Measurements from ENCODE around the gene PPP1R3F. TPM values are rescaled to one million over a fixed set of nuclear protein-coding genes. Genes with fewer than 3 reads are reported as not detected.
"Not testable (repeated sequence)": the region's sequence is repeated elsewhere in the genome, so short reads cannot be mapped to it uniquely, and the experiment has no call there.

The PPP1R3F gene
- total and polyA plus RNA-seq, 12 donors: 2.6 to 11.6 (median 6.1) TPM

DNA sequence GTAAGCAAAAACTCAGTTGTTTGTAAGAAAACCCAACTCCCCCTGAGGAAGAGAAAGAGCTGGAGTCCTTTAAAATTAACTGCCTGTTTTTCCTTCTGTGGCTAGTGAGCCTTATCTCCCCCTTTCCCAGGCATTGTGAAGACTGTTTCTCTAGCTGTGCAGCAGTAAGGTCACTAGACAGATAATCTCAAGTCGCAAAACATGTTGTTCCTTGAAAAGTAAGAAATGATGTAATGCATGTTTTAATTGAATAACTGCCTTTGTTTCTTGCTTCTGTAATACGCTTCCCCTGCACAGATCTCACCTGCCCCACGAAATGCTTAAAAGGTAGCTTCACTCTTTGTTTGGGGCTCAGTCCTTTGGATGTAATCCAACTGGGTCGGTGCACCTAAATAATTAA lies 46.5 kb downstream of the PPP1R3F start:
- no peak for TF ChIP-seq POLR2A (IDR thresholded peaks at IDR 0.05)
- TF ChIP-seq, protein P1, sequence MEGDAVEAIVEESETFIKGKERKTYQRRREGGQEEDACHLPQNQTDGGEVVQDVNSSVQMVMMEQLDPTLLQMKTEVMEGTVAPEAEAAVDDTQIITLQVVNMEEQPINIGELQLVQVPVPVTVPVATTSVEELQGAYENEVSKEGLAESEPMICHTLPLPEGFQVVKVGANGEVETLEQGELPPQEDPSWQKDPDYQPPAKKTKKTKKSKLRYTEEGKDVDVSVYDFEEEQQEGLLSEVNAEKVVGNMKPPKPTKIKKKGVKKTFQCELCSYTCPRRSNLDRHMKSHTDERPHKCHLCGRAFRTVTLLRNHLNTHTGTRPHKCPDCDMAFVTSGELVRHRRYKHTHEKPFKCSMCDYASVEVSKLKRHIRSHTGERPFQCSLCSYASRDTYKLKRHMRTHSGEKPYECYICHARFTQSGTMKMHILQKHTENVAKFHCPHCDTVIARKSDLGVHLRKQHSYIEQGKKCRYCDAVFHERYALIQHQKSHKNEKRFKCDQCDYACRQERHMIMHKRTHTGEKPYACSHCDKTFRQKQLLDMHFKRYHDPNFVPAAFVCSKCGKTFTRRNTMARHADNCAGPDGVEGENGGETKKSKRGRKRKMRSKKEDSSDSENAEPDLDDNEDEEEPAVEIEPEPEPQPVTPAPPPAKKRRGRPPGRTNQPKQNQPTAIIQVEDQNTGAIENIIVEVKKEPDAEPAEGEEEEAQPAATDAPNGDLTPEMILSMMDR (IDR thresholded peaks at IDR 0.05): no peak
- Histone ChIP-seq H3K27ac (no peak overlapping the region), H3K9me3 (replicated peaks in 1 of 3) (no peaks in the 10 kb centered on the region), H3K4me1 (replicated peaks in 1 of 2) (no peaks in the 10 kb centered on the region), H3K27me3 (peaks cover 6% of the 10 kb centered on the region), H3K4me3 (no peak overlapping the region), H3K36me3 (replicated peaks in 1 of 2) (no peaks in the 10 kb centered on the region)
- no peak for DNase-seq
- intact Hi-C loops (cut with DNase I): no loop called here
- WGBS, 4 donors: 47 to 59% (median 52%) methylated on average over 4 of the region's 4 CpGs

DNA sequence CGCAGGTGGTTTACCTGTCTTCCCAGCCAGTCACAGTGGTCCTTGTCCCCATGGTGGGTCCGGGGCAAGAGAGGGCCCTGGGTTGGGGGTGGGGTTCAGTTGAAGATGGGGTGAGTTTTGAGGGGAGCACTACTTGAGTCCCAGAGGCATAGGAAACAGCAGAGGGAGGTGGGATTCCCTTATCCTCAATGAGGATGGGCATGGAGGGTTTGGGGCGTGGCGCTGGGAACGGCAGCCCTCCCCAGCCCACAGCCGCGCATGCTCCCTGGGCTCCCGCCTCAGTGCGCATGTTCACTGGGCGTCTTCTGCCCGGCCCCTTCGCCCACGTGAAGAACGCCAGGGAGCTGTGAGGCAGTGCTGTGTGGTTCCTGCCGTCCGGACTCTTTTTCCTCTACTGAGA lies 52.1 kb downstream of the PPP1R3F start, which contains the start of gene GAGE12J:
TSS of gene GAGE12J (plus strand) at position 301 of the 400 bp plus-strand sequence. CDS start 1,157 bp downstream, outside the sequence.
- H3K36me3 ChIP-seq (replicated peaks in 1 of 2); intact Hi-C loops (cut with DNase I); H3K4me3 ChIP-seq; DNase-seq; H3K9me3 ChIP-seq (replicated peaks in 1 of 3); H3K27me3 ChIP-seq; H3K27ac ChIP-seq; H3K4me1 ChIP-seq (replicated peaks in 1 of 2): not testable (repeated sequence)
- WGBS, 4 donors: 100% methylated on average over 1 of the region's 16 CpGs; no CpG with 5 or more reads in 3 of the 4 donors

DNA sequence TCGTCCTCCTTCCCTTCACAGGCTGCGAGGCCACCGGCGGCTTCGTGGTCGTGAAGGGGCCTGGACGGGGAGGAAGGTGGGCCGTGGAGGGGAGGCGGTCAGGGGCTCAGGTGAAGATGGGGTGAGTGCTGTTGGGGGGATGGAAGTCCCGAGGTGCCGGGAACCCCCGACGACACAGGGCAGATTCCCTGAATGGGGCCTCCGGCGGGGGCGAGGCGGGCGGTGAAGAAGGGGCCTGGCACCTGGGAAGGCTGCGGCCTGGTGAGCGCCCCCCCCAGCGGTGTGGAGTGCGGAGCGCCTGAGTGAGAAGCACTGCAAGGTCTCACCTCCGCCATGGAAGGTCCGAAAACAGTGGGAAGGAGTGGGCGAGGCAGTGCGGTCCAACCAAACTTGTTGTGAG lies 52.7 kb downstream of the PPP1R3F start:
- H3K9me3 ChIP-seq (replicated peaks in 1 of 3); H3K36me3 ChIP-seq (replicated peaks in 1 of 2); intact Hi-C loops (cut with DNase I); H3K27me3 ChIP-seq; H3K27ac ChIP-seq; DNase-seq; H3K4me1 ChIP-seq (replicated peaks in 1 of 2); H3K4me3 ChIP-seq: not testable (repeated sequence)
- no CpG with 5 or more reads among the region's 27 CpGs for WGBS, 4 donors

DNA sequence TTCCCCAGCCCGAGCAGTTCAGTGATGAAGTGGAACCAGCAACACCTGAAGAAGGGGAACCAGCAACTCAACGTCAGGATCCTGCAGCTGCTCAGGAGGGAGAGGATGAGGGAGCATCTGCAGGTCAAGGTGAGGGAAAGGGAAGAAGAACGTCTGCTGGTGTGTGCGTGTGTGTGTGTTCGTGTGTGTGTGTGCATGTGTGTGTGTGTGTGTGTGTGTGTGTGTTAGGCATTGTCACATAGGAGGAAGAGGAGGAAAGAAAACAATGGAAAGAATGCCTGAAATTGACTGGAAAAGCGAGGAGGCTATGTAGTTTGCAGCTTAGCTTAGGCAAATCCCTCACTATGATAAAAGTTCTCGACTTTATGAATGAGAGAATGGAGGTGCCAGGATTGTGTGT lies 54.1 kb downstream of the PPP1R3F start:
- H3K4me3 ChIP-seq; H3K36me3 ChIP-seq (replicated peaks in 1 of 2); intact Hi-C loops (cut with DNase I); H3K9me3 ChIP-seq (replicated peaks in 1 of 3); DNase-seq; H3K27me3 ChIP-seq; H3K4me1 ChIP-seq (replicated peaks in 1 of 2); H3K27ac ChIP-seq: not testable (repeated sequence)
- 41 to 80% (median 63%) methylated on average over 1 to 4 of the region's 7 CpGs; no CpG with 5 or more reads in 1 of the 4 donors for WGBS, 4 donors

DNA sequence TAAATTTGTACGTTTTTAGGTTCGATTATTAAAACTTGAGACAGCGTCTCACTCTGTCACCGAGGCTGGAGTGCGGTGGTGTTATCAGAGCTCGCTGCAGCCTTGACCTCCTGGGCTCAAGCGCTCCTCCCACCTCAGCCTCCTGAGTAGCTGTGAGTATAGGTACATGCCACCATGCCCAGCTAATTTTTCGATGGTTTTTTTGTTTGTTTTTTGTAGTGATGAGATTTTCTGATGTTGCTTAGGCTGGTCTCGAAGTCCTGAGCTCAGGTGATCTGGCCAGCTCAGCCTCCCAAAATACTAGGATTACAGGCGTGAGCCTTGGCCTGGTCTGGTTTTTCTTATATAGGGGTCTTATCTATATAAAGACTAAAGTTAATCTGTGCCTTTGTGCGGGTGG lies 60.8 kb downstream of the PPP1R3F start:
- H3K36me3 ChIP-seq (replicated peaks in 1 of 2); DNase-seq; intact Hi-C loops (cut with DNase I); H3K4me3 ChIP-seq; H3K27me3 ChIP-seq; H3K27ac ChIP-seq; H3K9me3 ChIP-seq (replicated peaks in 1 of 3); H3K4me1 ChIP-seq (replicated peaks in 1 of 2): not testable (repeated sequence)
- 81 to 100% (median 89%) methylated on average over 1 to 8 of the region's 11 CpGs for WGBS, 4 donors

DNA sequence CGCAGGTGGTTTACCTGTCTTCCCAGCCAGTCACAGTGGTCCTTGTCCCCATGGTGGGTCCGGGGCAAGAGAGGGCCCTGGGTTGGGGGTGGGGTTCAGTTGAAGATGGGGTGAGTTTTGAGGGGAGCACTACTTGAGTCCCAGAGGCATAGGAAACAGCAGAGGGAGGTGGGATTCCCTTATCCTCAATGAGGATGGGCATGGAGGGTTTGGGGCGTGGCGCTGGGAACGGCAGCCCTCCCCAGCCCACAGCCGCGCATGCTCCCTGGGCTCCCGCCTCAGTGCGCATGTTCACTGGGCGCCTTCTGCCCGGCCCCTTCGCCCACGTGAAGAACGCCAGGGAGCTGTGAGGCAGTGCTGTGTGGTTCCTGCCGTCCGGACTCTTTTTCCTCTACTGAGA lies 61.7 kb downstream of the PPP1R3F start, which contains the start of gene GAGE13:
TSS of gene GAGE13 (plus strand) at position 301 of the 400 bp plus-strand sequence. CDS start 1,156 bp downstream, outside the sequence.
- H3K4me1 ChIP-seq (replicated peaks in 1 of 2); intact Hi-C loops (cut with DNase I); H3K27me3 ChIP-seq; DNase-seq; H3K9me3 ChIP-seq (replicated peaks in 1 of 3); H3K36me3 ChIP-seq (replicated peaks in 1 of 2); H3K4me3 ChIP-seq; H3K27ac ChIP-seq: not testable (repeated sequence)
- no CpG with 5 or more reads among the region's 16 CpGs for WGBS, 4 donors

DNA sequence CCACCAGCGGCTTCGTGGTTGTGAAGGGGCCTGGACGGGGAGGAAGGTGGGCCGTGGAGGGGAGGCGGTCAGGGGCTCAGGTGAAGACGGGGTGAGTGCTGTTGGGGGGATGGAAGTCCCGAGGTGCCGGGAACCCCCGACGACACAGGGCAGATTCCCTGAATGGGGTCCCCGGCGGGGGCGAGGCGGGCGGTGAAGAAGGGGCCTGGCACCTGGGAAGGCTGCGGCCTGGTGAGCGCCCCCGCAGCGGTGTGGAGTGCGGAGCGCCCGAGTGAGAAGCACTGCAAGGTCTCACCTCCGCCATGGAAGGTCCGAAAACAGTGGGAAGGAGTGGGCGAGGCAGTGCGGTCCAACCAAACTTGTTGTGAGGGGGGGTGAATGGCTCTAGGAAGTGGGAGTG lies 62.2 kb downstream of the PPP1R3F start:
- 87% methylated on average over 20 of the region's 26 CpGs; no CpG with 5 or more reads in 3 of the 4 donors for WGBS, 4 donors
- DNase-seq; intact Hi-C loops (cut with DNase I); H3K4me1 ChIP-seq (replicated peaks in 1 of 2); H3K9me3 ChIP-seq (replicated peaks in 1 of 3); H3K27me3 ChIP-seq; H3K4me3 ChIP-seq; H3K27ac ChIP-seq; H3K36me3 ChIP-seq (replicated peaks in 1 of 2): not testable (repeated sequence)

Other genes starting within 250 kb of the PPP1R3F start
- gene TFE3, start 226.4 kb upstream of the PPP1R3F start, total RNA-seq: 100 to 1,000 TPM in 4 of 9 donors, 10 to 100 TPM in 5; 32.7 to 168 (median 94.7) TPM
- 10 to 100 TPM; 45.6 to 76.1 (median 65.9) TPM for gene TFE3, start 226.4 kb upstream of the PPP1R3F start, polyA plus RNA-seq
- gene CCDC120, start 210.8 kb upstream of the PPP1R3F start, total RNA-seq: 10 to 100 TPM in 1 of 9 donors, 1 to 10 TPM in 8; 1.2 to 30.6 (median 2.8) TPM
- 1 to 10 TPM; 1.1 to 8.2 (median 2.7) TPM for gene CCDC120, start 210.8 kb upstream of the PPP1R3F start, polyA plus RNA-seq
- 10 to 100 TPM in 8 of 9 donors, 1 to 10 TPM in 1; 9.7 to 44.5 (median 34.4) TPM for gene PRAF2, start 195.8 kb upstream of the PPP1R3F start, total RNA-seq
- gene PRAF2, start 195.8 kb upstream of the PPP1R3F start, polyA plus RNA-seq: 100 to 1,000 TPM in 1 of 3 donors, 10 to 100 TPM in 2; 66.0 to 100 (median 85.5) TPM
- gene WDR45, start 189.9 kb upstream of the PPP1R3F start, total RNA-seq: 100 to 1,000 TPM in 6 of 9 donors, 10 to 100 TPM in 3; 64.1 to 139 (median 108) TPM
- gene WDR45, start 189.9 kb upstream of the PPP1R3F start, polyA plus RNA-seq: 100 to 1,000 TPM in 2 of 3 donors, 10 to 100 TPM in 1; 59.4 to 184 (median 170) TPM
- gene GPKOW, start 146.1 kb upstream of the PPP1R3F start, total RNA-seq: 10 to 100 TPM; 21.5 to 58.4 (median 27.3) TPM
- 10 to 100 TPM; 10.1 to 21.8 (median 11.3) TPM for gene GPKOW, start 146.1 kb upstream of the PPP1R3F start, polyA plus RNA-seq
- gene MAGIX, start 107.0 kb upstream of the PPP1R3F start, total RNA-seq: 10 to 100 TPM in 1 of 9 donors, 1 to 10 TPM in 8; 2.2 to 16.2 (median 3.1) TPM
- 1 to 10 TPM in 2 of 3 donors, under 1 TPM in 1; 0.59 to 8.4 (median 7.6) TPM for gene MAGIX, start 107.0 kb upstream of the PPP1R3F start, polyA plus RNA-seq
- 100 to 1,000 TPM in 6 of 9 donors, 10 to 100 TPM in 3; 52.1 to 304 (median 161) TPM for gene PLP2, start 97.9 kb upstream of the PPP1R3F start, total RNA-seq
- gene PLP2, start 97.9 kb upstream of the PPP1R3F start, polyA plus RNA-seq: 100 to 1,000 TPM in 2 of 3 donors, 10 to 100 TPM in 1; 78.2 to 724 (median 324) TPM
- 10 to 100 TPM in 7 of 9 donors, 1 to 10 TPM in 2; 2.8 to 46.8 (median 13.1) TPM for gene PRICKLE3, start 83.4 kb upstream of the PPP1R3F start, total RNA-seq
- gene PRICKLE3, start 83.4 kb upstream of the PPP1R3F start, polyA plus RNA-seq: 10 to 100 TPM in 1 of 3 donors, 1 to 10 TPM in 2; 5.7 to 10.9 (median 6.6) TPM
- gene SYP, start 69.6 kb upstream of the PPP1R3F start, total RNA-seq: 100 to 1,000 TPM in 1 of 9 donors, 10 to 100 TPM in 7, 1 to 10 TPM in 1; 6.8 to 147 (median 18.5) TPM
- gene SYP, start 69.6 kb upstream of the PPP1R3F start, polyA plus RNA-seq: 10 to 100 TPM; 18.6 to 73.1 (median 61.4) TPM
- under 1 TPM in 3 of 9 donors, not detected in 6; 0.14 to 0.18 (median 0.17) TPM for gene CACNA1F, start 36.5 kb upstream of the PPP1R3F start, total RNA-seq
- gene CACNA1F, start 36.5 kb upstream of the PPP1R3F start, polyA plus RNA-seq: under 1 TPM in 2 of 3 donors, not detected in 1; 0.13 to 0.24 TPM
- 10 to 100 TPM in 8 of 9 donors, 1 to 10 TPM in 1; 8.8 to 24.7 (median 19.4) TPM for gene CCDC22, start 34.3 kb upstream of the PPP1R3F start, total RNA-seq
- 10 to 100 TPM in 2 of 3 donors, 1 to 10 TPM in 1; 6.0 to 13.6 (median 11.8) TPM for gene CCDC22, start 34.3 kb upstream of the PPP1R3F start, polyA plus RNA-seq
- gene FOXP3, start 5.1 kb upstream of the PPP1R3F start, total RNA-seq: under 1 TPM in 5 of 9 donors, not detected in 4; 0.14 to 0.38 (median 0.29) TPM
- under 1 TPM; 0.20 to 0.53 (median 0.24) TPM for gene FOXP3, start 5.1 kb upstream of the PPP1R3F start, polyA plus RNA-seq
- gene GAGE10, start 33.9 kb downstream of the PPP1R3F start, total RNA-seq: under 1 TPM in 1 of 9 donors, not detected in 8; 0.33 TPM
- not detected for gene GAGE10, start 33.9 kb downstream of the PPP1R3F start, polyA plus RNA-seq
- gene GAGE12J, start 52.2 kb downstream of the PPP1R3F start, total RNA-seq: not detected
- not detected for gene GAGE12J, start 52.2 kb downstream of the PPP1R3F start, polyA plus RNA-seq
- not detected for gene GAGE13, start 61.8 kb downstream of the PPP1R3F start, total RNA-seq
- not detected for gene GAGE13, start 61.8 kb downstream of the PPP1R3F start, polyA plus RNA-seq